ENCODE data around the gene MRPL19.

MRPL19 gene
- total RNA-seq: 32.5 to 34.4 reads per million in 2 donors

- peak; percentile 29 for DNase-seq
Measured at GRCh38 chr2:75646583-75647425, at the start of gene MRPL19. MRPL19 (plus strand) TSS chr2:75646783; CDS start chr2:75646808, 25 bp downstream.

- no peak for DNase-seq
Measured at GRCh38 chr2:75596784-75597183, 49.8 kb upstream of the MRPL19 start.

- DNase-seq: peak; percentile 7
Measured at GRCh38 chr2:75597949-75598348, 48.6 kb upstream of the MRPL19 start.

DNA sequence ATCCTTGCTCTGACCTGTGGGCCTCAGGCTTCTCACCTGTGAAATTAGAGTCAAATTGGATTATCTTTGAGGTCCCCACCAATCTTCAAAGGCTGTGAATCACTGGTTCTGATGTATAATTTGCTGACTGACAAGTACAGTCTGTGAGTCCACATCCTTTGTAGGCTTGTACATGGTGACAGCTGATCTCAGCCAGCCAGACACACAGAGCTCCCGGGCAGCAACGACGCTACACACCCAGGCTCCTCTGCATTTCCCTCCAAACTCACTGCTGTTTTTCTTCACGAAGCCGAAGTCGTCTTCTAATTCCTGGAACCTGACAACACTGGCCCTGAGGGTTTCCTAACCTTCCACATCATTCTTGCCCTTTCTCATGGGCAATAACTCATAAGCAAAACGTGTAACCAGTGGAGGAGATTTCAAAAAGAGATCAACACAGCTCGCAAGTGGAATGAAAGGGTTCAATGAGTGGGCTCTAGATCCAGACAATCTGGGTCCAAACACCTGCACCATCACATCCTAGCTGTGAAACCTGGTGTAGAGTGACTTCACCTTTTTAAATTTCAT, 47.9 kb upstream of the MRPL19 start:
- no peak for DNase-seq

DNA sequence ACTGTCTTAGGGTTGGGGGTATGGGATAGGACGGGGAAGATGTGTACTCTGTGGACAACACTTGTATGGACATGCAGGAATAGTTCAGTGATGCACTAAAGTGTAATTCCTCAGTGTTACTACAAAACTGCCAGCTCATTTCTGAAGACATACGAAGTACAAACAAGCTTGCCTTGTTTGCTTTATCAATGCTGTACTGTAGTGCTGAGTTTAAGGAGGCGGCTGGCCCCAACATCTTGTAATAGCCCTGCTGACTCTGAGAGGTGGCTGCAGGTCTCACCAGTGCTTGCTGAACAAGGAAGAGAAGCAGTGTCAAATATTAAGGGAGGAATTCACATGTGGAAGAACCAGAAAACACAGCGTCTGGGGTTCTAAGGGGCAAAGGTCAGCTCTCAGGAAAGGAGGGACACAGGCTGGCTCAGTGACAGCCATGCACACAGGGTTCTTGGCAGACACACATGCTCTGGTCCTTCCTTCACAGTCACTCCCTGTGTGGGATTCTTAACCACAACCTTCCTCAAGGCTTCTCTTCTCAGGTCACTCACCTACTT, 46.0 kb upstream of the MRPL19 start:
- no peak for DNase-seq

DNA sequence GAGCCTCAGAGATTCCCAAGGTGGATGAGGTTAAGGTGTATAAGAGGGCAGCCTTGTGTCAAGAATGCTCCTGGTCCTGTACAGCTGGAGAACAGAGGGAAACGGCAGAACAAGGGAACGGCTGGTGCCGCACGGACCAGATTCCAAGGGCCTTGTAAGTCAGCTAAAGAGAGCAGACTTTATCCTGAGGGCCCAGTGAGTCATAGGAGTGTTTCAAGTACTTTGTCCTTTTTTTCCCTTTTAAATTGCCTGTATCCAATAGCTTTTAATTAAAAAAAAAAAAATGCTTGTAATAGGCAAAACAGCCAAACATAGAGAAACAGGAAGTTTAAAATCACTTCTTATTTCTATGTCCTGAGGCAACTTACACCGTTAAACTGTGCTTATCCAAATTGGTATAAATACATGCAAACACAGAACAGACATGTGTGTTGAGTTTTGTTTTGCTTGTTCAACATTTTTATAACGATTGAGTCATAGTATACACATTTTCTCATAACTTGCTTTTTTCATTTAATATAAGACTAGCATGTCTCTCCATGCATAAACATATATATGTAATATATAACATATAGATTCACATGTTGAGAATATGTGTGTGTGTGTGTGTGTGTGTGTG, 43.8 kb upstream of the MRPL19 start:
- no peak for DNase-seq

GRCh38 chr2:75603477-75603876, 43.1 kb upstream of the MRPL19 start:
- no peak for DNase-seq

GRCh38 chr2:75604484-75604883, 42.1 kb upstream of the MRPL19 start:
- DNase-seq: no peak

GRCh38 chr2:75605770-75606529, 40.6 kb upstream of the MRPL19 start:
- DNase-seq: no peak

DNA sequence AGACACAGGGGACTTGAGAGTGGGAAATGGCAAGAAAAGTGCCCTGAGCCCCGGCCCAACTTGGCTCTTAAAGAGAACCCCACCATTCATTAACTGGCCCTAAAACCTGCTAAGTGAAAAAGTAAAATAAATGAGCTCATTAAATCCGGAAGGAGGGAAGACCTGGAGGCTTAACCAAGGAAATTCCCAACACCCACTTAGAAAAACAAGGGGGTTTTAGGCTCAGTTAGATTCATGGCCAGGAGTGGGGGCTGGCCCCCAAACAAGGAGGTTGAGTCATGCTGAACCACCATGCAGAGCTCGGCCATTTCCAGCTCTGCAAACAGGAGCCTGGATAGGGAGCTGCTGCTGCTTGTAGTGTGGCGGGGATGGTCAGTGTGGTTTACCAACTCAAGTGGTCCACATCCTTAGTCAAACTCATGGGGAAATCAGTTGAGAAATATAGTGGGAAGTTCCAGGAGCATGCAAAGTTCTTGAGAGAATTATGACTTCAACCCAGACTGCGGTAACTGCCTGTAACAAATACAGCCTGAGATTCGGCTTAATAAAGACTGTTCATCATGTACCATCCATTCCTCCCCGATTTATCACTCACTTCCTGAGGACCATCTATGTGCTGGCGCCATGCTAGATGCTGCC, 39.7 kb upstream of the MRPL19 start:
- DNase-seq: no peak

DNA sequence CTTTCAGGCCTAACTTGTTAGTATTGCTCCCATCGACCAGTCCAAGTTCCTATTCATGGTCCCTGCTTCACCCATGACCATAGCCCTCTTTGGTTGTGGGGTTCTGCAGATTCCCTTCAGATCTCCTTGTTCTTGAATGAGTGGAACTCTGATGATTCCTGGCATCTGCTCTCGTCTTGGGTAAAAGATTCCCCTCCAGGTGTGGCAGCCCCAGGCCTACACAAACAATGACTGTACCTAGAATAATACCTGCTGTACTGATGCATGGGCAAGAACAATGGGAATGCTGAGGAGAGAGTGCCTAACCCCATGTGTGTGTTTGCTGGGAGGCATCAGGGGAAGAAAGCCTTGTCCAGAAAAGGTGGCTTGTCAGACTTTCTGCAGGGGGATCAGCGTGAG, 39.2 kb upstream of the MRPL19 start:
- no peak for DNase-seq

- DNase-seq: no peak
Measured at GRCh38 chr2:75607988-75608683, 38.4 kb upstream of the MRPL19 start.

GRCh38 chr2:75608684-75609333, 37.8 kb upstream of the MRPL19 start:
- no peak for DNase-seq

DNA sequence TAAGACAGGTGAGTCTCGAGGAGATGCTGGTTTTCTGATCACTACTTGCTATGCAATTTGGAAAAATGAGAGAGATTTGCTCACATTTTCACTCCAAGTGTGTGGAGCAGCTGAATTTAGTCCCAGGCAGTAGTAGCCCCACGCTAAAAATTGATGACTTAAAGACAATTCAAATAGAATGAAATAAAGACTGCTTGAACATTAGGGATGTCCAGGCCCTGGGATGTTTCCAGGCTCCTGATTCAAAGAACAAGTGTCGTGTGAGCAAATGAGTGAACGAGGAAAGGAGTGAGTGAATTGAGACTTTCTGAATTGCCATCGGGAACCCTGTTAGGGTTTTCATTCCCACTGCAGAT, 37.3 kb upstream of the MRPL19 start:
- no peak for DNase-seq

DNA sequence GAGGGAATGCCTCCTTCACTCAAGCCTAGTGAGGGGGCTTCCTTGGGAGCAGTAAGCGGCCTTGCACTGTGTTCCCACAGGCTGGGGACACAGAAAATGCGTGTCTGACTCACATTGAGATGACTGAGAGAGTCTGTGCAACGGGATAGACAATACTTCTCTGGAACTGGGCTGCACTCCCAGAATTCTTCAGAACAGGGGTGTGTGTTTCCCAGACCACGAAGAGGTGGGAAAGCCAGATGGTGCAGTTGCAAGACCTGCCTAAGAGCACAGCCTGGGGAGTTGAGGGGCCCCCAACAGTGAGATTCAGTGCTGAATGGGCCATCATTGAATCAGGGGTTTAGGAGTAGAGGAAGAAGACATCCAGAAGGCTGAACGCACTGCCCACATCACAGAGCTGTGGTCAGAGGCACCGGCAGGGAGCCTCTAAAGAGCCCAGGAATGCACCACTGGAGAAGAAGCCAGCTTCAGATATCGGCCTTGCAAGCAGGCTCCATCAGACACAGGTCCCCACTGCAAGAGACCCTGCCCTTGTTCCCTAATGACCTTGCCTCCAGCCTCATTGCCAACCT, 36.6 kb upstream of the MRPL19 start:
- DNase-seq: no peak

DNA sequence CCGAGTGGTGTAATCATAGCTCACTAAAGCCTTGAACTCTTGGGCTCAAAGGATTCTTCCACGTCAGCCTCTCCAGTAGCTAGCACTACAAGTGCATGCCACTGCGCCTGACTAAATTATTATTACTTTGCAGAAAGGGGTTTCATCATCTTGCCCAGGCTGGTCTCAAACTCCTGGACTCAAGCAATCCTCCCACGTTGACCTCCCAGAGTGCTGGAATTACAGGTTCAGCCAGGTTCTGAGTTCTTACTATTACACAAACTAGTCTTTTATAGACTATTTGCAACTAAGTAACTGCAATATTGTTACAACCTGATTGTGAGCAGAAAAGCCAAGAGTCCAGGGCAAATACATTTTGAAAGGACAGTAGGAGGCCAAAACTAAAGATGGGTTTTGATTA, 35.9 kb upstream of the MRPL19 start:
- no peak for DNase-seq

GRCh38 chr2:75612108-75612861, 34.3 kb upstream of the MRPL19 start:
- DNase-seq: no peak

GRCh38 chr2:75612862-75613243, 33.7 kb upstream of the MRPL19 start:
- no peak for DNase-seq

- DNase-seq: no peak
Measured at GRCh38 chr2:75614162-75614651, 32.4 kb upstream of the MRPL19 start.

GRCh38 chr2:75616406-75616805, 30.2 kb upstream of the MRPL19 start:
- DNase-seq: no peak
